ENCODE measurements around the gene VMP1.
"Not testable (repeated sequence)": the region's sequence is repeated elsewhere in the genome, so short reads cannot be mapped to it uniquely, and the experiment has no call there.

VMP1 gene

GRCh38 chr17:59812139-59812538 lies 104.7 kb downstream of the VMP1 start:
- DNase-seq (ENCODE audit: low spot score), result no peak

- no peak for DNase-seq (ENCODE audit: low spot score)
Observed at GRCh38 chr17:59814276-59814675, 106.8 kb downstream of the VMP1 start.

- no peak for DNase-seq (ENCODE audit: low spot score)
Observed at GRCh38 chr17:59814685-59815084, 107.2 kb downstream of the VMP1 start.

GRCh38 chr17:59815965-59816364 lies 108.5 kb downstream of the VMP1 start:
- DNase-seq (ENCODE audit: low spot score), result no peak

- peak; percentile 39 for DNase-seq (ENCODE audit: low spot score)
Observed at GRCh38 chr17:59825533-59826322, 118.3 kb downstream of the VMP1 start.

- DNase-seq (ENCODE audit: low spot score), result no peak
Observed at GRCh38 chr17:59826706-59827453, 119.4 kb downstream of the VMP1 start.

- DNase-seq (ENCODE audit: low spot score), result peak; percentile 64
Observed at GRCh38 chr17:59827721-59828477, 120.4 kb downstream of the VMP1 start.

- DNase-seq (ENCODE audit: low spot score), result peak; percentile 22
Observed at GRCh38 chr17:59828478-59828760, 121.0 kb downstream of the VMP1 start.

GRCh38 chr17:59828819-59829216 lies 121.4 kb downstream of the VMP1 start:
- DNase-seq (ENCODE audit: low spot score), result not testable (repeated sequence)

- DNase-seq (ENCODE audit: low spot score), result peak; percentile 100
Observed at GRCh38 chr17:59829217-59830006, 122.0 kb downstream of the VMP1 start.

GRCh38 chr17:59830007-59830630 lies 122.7 kb downstream of the VMP1 start:
- peak; percentile 90 for DNase-seq (ENCODE audit: low spot score)

GRCh38 chr17:59830846-59831486 lies 123.5 kb downstream of the VMP1 start:
- peak; percentile 32 for DNase-seq (ENCODE audit: low spot score)

- DNase-seq (ENCODE audit: low spot score), result no peak
Observed at GRCh38 chr17:59832883-59833379, 125.5 kb downstream of the VMP1 start.

- peak; percentile 100 for DNase-seq (ENCODE audit: low spot score)
Observed at GRCh38 chr17:59837308-59838051, 130.0 kb downstream of the VMP1 start.

GRCh38 chr17:59838052-59838916 lies 130.8 kb downstream of the VMP1 start:
- peak; percentile 62 for DNase-seq (ENCODE audit: low spot score)

- DNase-seq (ENCODE audit: low spot score), result no peak
Observed at GRCh38 chr17:59839651-59840328, 132.3 kb downstream of the VMP1 start.

- peak; percentile 81 for DNase-seq (ENCODE audit: low spot score)
Observed at GRCh38 chr17:59840329-59841090, 133.1 kb downstream of the VMP1 start.

Measured in RKO (cell line).